ENCODE data around the gene PHACTR2.
A peak's percentile ranks its signal among the peaks of the same experiment; 100 is the strongest.
"Not testable (repeated sequence)": the region's sequence is repeated elsewhere in the genome, so short reads cannot be mapped to it uniquely, and the experiment has no call there.

PHACTR2 gene

DNA sequence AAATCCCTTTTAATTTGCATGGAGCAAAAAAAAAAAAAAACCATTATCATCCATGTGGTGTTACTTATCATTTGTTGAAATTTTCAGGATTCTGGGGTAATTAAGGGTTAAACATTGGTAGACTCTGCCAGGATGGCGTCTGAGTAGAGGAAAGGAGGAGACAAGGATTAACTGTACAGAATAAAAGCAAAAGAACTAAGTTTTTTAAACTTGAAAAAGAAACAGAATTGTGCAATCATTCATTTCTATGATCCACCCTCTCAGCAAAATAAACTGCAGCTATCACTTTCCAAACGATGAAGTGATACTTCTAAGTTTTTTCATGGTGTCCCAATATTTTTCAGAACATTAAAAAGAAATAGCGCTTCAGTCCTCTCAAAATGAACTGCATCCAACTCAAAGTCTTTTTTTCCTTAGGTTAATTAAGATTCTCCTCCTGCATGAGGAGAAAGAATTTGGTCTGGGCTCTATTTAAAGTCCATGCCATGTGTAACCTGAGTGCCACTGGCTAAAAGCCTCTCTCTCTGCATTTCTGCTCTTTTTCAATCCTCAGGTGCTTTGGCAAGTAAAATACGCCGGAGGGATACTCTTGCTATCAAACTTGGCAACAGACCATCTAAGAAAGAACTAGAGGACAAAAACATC is 95.9 kb downstream of the PHACTR2 start:
- DNase-seq = no peak

- DNase-seq = no peak
Observed at GRCh38 chr6:143774347-143774746, 96.6 kb downstream of the PHACTR2 start.

DNA sequence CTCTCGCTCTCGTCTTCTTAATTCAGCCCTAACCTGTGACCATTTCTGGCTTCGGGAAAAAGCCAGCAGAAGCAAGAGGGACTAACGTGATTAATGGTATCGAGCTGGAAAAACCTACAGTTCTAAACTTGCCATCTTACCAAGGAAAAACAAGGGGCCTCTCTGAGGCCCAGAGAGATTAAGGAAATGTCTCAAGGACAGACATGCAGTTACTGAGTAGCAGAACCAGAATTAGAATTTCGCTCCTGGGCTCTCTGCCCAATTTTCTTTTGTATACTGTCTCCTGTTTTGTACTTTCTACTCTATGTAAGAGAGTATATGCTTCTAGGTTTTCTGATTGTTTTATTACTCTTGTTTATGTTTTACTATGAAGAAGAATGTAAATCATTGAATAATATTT is 97.6 kb downstream of the PHACTR2 start:
- no peak for DNase-seq

DNA sequence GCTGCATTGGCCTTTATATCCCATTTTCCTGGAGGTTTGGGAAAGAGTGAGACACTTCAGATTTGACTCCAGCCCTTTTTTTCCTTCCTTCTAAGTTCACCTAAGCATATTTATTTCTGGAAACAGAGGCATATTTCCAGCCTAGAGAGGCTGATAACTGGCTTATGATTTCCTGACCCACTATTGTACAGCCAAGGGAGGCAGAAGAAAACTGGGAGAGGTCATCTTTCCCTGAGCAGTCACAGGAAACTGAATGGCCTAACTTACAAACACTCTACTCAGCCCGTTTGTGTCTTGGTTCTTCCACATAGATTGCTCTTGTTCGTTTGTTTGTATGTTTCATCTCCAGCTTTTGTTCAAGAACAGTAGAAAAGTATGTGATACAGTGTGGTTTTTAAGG is 101.2 kb downstream of the PHACTR2 start:
- no peak for DNase-seq

DNA sequence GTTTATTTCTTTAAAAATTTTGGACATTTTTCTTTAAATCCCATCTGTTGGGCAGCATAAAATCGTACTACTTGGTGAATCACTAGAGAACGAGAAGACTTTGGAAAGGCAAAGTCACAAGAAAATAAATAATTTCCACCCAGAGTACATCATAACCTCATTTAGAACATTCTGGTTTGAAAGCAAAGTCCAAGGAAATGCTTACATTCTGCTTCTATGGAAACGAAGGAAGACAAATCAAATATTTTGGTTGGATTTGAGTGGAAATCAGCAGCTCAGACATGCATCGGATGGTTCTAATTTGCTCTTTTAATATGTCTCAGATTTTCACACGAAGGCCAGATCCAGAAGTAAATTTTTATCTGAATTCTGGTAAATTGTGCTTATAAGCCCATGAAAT is 104.7 kb downstream of the PHACTR2 start:
- no peak for DNase-seq

- no peak for DNase-seq
Observed at GRCh38 chr6:143783077-143783476, 105.3 kb downstream of the PHACTR2 start.

- DNase-seq = no peak
Observed at GRCh38 chr6:143784316-143784715, 106.6 kb downstream of the PHACTR2 start.

GRCh38 chr6:143786371-143786770 is 108.6 kb downstream of the PHACTR2 start:
- not testable (repeated sequence) for DNase-seq

- no peak for DNase-seq
Observed at GRCh38 chr6:143792402-143793279, 114.9 kb downstream of the PHACTR2 start.

GRCh38 chr6:143793280-143793619 is 115.5 kb downstream of the PHACTR2 start:
- DNase-seq = no peak

- DNase-seq = not testable (repeated sequence)
Observed at GRCh38 chr6:143796551-143796950, 118.8 kb downstream of the PHACTR2 start.

DNA sequence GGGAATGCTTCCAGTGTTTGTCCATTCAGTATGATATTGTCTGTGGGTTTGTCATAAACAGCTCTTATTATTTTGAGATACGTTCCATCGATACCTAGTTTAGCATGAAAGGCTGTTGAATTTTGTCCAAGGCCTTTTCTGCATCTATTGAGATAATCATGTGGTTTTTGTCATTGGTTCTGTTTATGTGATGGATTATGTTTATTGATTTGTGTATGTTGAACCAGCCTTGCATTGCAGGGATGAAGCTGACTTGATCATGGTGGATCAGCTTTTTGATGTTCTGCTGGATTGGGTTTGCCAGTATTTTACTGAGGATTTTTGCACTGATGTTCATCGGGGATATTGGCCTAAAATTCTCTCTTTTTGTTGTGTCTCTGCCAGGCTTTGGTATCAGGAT is 120.7 kb downstream of the PHACTR2 start:
- DNase-seq = not testable (repeated sequence)

- DNase-seq = no peak
Observed at GRCh38 chr6:143802833-143803565, 125.2 kb downstream of the PHACTR2 start.

DNA sequence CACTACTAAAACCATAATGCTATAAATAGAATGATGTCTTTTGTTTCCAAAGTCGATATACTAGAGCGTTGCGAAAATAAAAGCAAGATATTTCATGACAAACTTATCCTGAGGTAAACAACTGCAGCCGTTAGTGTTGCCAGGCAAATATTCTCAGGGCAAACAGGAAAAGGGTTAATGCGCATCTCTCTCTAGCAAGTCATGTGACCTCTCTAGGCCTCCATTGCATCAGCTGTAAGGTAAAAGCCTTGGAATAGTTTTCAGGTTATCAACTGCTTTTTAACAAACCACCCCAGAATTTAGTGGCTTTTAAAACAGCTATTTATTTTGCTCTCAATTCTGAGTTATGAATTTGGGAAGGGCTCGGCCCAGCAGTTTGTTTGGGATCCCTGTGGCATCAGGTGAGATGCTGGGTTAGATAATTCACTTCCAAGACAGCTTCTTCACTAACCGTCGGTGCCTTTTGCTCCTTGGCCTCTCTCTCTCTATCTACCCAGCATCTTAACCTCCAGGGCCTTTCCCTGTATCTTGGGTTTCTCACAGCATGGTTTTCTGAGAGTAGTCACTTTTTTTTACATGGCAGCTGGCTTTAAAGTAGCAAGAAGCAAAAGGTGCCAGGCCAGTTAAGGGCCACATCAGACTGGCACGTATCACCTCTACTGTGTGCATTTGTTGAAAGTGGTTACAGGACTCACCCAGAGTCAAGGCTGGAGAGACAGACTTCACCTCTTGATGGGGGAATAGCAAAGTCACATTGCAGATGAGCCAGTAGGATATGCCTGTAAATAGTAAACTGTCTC is 126.2 kb downstream of the PHACTR2 start:
- DNase-seq = no peak

- no peak for DNase-seq
Observed at GRCh38 chr6:143804835-143805239, 127.1 kb downstream of the PHACTR2 start.

DNA sequence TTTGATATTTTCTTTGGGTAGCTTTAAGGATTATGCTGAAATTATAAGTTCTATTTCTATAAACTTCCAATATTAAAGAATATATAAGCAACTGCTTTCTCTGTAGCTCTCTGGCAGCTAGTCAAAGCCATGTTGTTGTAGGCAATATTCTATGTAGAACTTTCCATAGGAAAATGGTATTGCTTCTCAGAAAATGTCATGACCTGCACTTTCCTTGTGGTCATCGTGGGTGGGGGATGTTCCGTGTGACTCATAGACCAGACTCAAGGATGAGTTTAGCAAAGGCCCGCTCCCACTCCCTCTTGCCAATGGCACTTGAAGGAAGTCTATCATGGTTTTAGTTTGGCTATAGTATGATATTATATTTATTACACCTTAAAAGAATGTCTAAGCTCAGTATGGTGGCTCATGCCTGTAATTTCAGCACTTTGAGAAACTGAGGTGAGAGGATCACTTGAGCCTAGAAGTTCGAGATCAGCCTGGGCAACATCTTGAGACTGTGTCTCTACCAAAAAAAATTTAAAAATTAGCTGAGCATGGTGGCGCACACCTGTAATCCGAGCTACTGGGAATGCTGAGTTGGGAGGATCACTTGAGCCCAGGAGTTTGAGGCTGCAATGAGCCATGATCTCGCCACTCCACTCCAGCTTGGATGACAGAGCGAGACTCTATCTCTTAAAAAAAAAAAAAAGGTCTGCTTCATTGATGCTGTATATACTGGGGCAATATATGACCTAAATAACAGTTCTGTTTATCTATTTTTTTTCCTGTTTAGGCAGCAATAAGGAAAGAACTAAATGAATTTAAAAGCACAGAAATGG is 128.7 kb downstream of the PHACTR2 start:
- DNase-seq = peak; percentile 8

GRCh38 chr6:143807103-143807772 is 129.5 kb downstream of the PHACTR2 start:
- no peak for DNase-seq

DNA sequence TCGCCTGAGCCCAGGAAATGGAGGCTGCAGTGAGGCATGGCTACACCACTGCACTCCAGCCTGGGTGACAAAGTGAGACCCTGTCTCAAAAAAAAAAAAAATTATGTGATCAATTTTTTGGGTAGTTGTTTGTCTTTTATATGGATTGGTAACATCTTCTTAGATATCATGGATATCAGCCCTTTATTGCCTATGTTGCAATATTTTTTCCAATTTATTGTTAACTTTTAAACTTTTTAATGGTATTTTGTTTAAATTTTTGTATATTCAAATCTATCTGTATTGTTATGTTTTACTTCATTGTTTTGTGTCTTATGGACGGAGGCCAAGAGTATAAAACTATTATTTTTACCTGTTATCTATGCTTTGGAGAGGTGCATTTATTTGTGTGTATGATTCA is 133.0 kb downstream of the PHACTR2 start:
- no peak for DNase-seq

DNA sequence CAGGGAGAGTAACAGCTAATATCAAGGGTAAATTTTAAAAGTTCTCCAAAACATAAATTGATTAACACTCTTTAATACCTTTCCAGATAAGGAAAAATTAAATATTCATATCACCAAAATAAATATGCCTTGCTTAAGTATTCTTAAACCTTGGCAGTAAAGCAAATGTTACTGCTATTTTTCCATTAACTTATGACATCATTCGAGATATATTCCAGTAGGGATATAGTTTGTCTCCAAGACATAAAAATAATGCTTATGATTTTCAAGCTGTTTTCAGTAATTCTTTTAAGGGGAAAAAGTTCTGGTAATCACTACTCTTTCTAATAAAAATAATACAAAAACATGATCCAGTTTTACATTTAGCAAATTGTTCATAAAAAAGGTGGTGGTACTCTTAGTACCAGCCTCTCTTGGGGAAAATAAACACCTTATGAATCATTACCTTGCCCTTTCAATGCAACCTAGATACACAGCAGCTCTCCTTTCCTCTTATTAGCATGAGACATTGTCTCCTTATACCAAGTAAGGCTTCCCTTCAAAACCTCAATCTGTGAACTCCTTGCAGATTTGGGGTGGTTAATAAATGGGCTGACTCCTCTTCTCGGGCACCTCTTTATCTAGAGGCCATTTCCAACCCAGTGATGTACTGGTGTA is 133.9 kb downstream of the PHACTR2 start:
- DNase-seq = no peak

DNA sequence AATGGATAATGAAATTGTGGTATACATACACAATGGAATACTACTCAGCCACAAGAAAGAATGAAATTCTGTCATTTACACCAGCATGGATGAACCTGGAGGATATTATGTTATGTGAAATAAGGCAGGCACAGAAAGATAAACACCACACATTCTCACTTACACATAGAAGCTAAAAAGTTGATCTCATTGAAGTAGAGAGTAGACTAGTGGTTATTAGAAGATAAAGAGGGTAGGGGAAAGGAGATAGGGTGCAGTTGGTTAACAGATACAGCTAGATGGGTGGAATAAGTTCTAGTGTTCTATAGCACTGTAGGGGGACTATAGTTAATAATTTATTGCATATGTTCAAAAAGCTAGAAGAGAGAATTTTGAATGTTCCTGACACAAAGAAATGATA is 139.9 kb downstream of the PHACTR2 start:
- DNase-seq = no peak

DNA sequence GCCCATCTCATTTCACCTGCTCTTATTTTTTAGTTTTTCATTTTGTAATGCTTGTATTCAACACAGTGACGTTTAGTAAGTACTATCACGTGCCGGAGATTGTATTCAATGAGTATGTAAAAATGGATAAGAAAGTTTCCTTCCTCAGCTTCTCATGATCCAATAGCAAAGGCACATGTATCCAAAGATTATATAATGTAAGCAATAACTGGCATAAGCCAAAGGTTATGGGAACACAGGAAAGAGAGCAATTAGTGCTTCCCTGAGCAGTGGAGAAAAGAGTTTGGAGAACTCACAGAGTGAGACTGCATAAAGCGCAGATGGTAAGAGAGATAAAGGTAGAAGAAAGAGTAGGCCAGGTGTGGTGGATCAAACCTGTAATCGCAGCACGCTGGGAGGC is 143.6 kb downstream of the PHACTR2 start:
- no peak for DNase-seq

All from activated CD4-positive, alpha-beta T cell treated with anti-CD3 and anti-CD28 coated beads, Interleukin-2, amount 50 U/mL, for 1 hour (primary cell).